Mucosa of descending colon (tissue), 3 donors: ENCODE data around the gene FRS2. TPM values are rescaled to one million over a fixed set of nuclear protein-coding genes. Genes with fewer than 3 reads are reported as not detected.

Source experiments
- ATAC-seq: fragments of 200-7000 bp; cut with Tn5 transposase; one replicate; pipeline ENCODE4 v1.9.1; 2020; ENCODE audit warnings: mild to moderate bottlenecking, moderate library complexity
- DNase-seq, 3 donors: peaks; one replicate each; pipeline ENCODE4 v3.0.0-alpha.2; 2020
- H3K36me3 ChIP-seq: fragments of 200-600 bp; one replicate; pipeline ENCODE4 v1.8.0; 2021; ENCODE audit warnings: low read depth, mild to moderate bottlenecking
- H3K4me1 ChIP-seq: fragments of 200-600 bp; one replicate; pipeline ENCODE4 v1.8.0; 2021; ENCODE audit warnings: low read depth, mild to moderate bottlenecking
- H3K4me3 ChIP-seq: fragments of 200-600 bp; one replicate; pipeline ENCODE4 v1.8.0; 2021; ENCODE audit warnings: mild to moderate bottlenecking
- H3K9me3 ChIP-seq: fragments of 200-600 bp; one replicate; pipeline ENCODE4 v1.8.0; 2021; ENCODE audit warnings: mild to moderate bottlenecking
- intact Hi-C, 2 donors: fragments of 100-400 bp; cut with DNase I in 1 of 2; cut with micrococcal nuclease in 1 of 2; formaldehyde crosslinking; loops; one replicate each; pipeline versions ENCODE4 v1.11.0 to v1.11.1; 2022; cut with DNase I, micrococcal nuclease
- long read RNA-seq, 2 donors: library from polyadenylated mRNA; unstranded; transcript quantifications; one replicate each; pipeline ENCODE4 v2.0.0, GENCODE V29; 2019 to 2021
- total RNA-seq, 3 donors: library from RNA; stranded (reverse); fragmentation: NEBNext Ultra II Directional in 2 of 3; extraction: Animal tissue kit (Norgen Biotek cat#: 25700) in 2 of 3; gene quantifications; one replicate each; pipeline versions ENCODE4 v1.2.1 to v1.2.4, GENCODE V29; 2021 to 2023
- TF ChIP-seq, protein P1 (sequence below): fragments of 200-600 bp; IDR thresholded peaks from one replicate; pipeline ENCODE4 v1.8.0; 2022; ENCODE audit warnings: antibody characterized with exemption, mild to moderate bottlenecking
- donor health status: DM: no; HTN: no; CAD: no; lungs with moderate emphysema.
- donor health status: DM: no; HTN: no; CAD: no.
- donor health status: DM: no; HTN: yes; CAD: no.

Gene FRS2, protein sequence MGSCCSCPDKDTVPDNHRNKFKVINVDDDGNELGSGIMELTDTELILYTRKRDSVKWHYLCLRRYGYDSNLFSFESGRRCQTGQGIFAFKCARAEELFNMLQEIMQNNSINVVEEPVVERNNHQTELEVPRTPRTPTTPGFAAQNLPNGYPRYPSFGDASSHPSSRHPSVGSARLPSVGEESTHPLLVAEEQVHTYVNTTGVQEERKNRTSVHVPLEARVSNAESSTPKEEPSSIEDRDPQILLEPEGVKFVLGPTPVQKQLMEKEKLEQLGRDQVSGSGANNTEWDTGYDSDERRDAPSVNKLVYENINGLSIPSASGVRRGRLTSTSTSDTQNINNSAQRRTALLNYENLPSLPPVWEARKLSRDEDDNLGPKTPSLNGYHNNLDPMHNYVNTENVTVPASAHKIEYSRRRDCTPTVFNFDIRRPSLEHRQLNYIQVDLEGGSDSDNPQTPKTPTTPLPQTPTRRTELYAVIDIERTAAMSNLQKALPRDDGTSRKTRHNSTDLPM
- total RNA-seq, result 10 to 100 TPM; 24.2 to 30.8 (median 30.3) TPM
- long read RNA-seq, donor 1, partial matches to known transcripts, result 0 of 1 reads
- long read RNA-seq, donor 1, other reads (novel, unspliced or antisense), result 1 of 1 reads
- long read RNA-seq, donor 2, partial matches to known transcripts, result 0 of 4 reads
- long read RNA-seq, donor 2, other reads (novel, unspliced or antisense), result 4 of 4 reads

DNA sequence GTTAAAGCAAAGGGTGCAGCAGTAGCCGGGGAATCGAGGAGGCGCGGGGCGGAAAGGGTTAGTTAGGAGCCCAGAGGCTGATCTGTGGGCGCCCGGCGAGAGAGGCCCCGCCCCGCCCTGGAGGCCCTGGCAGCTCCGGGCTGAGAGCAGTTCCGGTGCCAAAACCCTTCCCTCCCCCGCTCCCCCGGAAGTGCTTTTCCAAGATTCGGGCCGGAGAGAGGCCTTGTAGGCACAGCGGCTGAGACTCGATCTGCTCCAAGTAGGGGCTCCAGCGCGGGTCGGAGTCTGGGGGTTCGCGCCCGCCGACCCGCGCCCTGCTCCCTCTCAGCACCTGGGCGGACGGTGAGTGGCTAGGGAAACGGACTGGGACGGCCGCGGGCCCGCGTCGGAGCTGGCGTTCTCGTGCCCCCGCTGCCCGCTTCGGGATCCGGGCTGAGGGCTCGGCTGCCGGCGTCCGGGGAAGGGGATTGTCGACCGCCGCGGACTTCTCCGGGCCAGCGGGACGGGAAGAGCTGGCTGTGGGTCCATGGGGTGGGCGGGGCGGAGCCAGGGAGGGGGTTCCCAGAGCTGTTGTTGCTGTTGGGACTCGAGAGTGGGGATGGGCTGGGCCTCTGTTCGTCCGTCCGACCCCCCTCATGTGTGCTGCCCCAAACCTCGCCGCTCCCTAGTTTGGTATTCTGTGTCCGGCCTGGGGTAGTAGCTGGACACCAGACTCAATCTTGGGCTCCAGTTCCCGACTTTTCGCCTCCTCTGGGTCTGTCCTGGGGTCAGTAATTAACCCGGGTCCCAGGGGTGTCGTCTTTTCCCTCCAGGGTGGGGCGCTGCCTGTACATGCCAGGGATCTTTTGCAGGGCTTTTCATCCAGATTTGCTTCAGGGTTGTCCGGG is at the start of gene FRS2:
TSS of gene FRS2 (plus strand) at position 200 of the 887 bp plus-strand sequence. CDS start 98,643 bp downstream, outside the sequence.
- no peaks in the 10 kb centered on the region for H3K9me3 ChIP-seq
- intact Hi-C loops, result no loop called here
- H3K36me3 ChIP-seq, result no peaks in the 10 kb centered on the region
- DNase-seq (peak; percentile 93 to 94 (median 94)), ATAC-seq (peak; percentile 100)
- H3K4me3 ChIP-seq, result peak within 1 kb of the TSS; percentile 80
- H3K4me1 ChIP-seq, result peaks cover 10% of the 10 kb centered on the region
- TF ChIP-seq, protein P1, sequence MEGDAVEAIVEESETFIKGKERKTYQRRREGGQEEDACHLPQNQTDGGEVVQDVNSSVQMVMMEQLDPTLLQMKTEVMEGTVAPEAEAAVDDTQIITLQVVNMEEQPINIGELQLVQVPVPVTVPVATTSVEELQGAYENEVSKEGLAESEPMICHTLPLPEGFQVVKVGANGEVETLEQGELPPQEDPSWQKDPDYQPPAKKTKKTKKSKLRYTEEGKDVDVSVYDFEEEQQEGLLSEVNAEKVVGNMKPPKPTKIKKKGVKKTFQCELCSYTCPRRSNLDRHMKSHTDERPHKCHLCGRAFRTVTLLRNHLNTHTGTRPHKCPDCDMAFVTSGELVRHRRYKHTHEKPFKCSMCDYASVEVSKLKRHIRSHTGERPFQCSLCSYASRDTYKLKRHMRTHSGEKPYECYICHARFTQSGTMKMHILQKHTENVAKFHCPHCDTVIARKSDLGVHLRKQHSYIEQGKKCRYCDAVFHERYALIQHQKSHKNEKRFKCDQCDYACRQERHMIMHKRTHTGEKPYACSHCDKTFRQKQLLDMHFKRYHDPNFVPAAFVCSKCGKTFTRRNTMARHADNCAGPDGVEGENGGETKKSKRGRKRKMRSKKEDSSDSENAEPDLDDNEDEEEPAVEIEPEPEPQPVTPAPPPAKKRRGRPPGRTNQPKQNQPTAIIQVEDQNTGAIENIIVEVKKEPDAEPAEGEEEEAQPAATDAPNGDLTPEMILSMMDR, result no peak

DNA sequence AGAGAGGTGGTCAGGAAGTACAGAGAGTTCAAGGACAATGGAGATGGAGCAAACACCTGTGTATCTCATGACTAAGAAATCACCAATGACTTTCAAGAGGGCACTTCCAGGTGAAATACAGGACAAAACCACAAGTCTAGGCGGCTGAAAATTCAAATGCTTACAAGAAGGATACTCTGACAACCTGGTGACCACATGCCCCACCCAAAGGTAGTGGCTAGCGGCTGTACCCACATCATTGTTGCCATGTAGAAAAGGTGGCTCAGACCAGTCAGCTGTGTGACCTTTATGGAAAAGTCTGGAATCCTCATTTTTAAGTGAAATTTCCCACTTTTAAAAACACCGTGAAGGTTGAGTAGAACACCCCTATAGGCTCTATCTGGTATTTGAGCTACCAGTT is 48.6 kb upstream of the FRS2 start:
- peaks cover 5% of the 10 kb centered on the region for H3K4me1 ChIP-seq
- ATAC-seq, result no peak
- H3K4me3 ChIP-seq, result no peak overlapping the region
- intact Hi-C loops, result no loop called here
- no peaks in the 10 kb centered on the region for H3K9me3 ChIP-seq
- no peak for DNase-seq
- no peaks in the 10 kb centered on the region for H3K36me3 ChIP-seq
- TF ChIP-seq, protein P1, result no peak

DNA sequence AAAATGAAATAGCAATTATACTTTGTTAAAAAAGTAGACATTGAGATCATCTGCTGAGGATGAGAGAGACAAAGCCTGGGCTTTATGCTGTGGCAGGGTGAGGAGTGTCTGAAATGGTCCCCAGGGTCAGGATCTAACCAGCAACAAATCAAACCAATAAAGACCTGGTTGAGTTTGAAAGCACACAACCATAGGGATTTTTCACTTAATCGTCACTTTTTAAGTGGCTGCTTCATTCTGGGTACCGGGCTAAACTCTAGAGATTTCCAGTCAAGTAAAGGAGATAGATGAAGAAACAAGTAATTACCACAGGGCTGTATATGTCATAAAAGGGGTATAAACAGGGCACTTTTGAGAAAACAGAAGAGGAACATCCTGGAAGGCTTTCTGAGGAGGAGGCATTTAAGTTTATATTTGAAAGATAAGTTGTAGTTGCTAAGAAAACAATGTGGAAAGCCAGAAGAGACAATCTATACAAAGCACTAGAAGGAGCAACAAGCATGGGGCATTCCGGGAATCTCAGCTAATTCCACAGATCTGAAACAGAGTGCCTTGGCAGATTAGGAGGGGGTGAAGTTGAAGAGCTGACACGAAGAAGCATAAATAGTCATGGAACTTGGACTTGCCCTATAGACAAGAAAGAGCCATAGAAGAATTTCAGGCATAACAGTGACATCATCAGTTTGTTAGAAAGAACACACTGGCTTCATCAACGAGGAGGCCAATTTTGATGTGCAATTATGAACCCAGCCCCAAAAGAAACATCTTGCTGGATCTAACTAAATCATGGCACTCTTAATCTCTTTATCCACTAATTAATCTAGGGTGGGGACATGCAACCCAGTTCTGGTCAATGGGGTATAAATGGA is 46.9 kb upstream of the FRS2 start:
- Histone ChIP-seq H3K9me3 (no peaks in the 10 kb centered on the region), H3K4me1 (peaks cover 3% of the 10 kb centered on the region), H3K4me3 (no peak overlapping the region), H3K36me3 (no peaks in the 10 kb centered on the region)
- intact Hi-C loops, result no loop called here
- TF ChIP-seq, protein P1, result no peak
- DNase-seq, result no peak
- no peak for ATAC-seq

DNA sequence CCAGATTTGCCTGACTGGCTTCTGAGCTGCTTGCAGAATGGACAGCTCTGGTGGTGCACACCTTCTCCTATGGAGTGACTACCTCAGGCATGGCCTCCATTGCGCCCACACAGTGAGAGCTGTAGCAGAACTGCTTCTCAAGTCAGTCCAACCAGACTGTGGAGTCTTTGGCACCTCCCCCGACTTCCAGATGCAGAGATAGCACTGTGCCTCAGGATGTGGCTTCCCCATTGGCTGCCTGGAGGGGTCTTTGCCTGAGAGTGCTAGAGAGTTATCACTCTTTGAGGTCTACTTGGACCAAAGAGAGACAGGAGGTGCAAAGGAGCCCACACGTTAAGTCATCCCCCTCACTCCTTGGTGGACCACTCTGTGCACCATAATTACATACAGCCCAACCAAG is 44.8 kb upstream of the FRS2 start:
- TF ChIP-seq, protein P1, result no peak
- Histone ChIP-seq H3K36me3 (no peaks in the 10 kb centered on the region), H3K4me1 (no peaks in the 10 kb centered on the region), H3K4me3 (no peak overlapping the region), H3K9me3 (no peaks in the 10 kb centered on the region)
- DNase-seq (no peak), ATAC-seq (no peak)
- intact Hi-C loops, result no loop called here
